SK-N-SH (cell line): ENCODE results near the gene KCNJ8. TPM values are rescaled to one million over a fixed set of nuclear protein-coding genes. Genes with fewer than 3 reads are reported as not detected.

Experiments used
- CTCF ChIA-PET: fragments of 300-600, 350-600 bp; formaldehyde crosslinking; extraction: SDS; loops from one replicate; lab custom pipeline; 2021; lab: Yijun Ruan, JAX
- POLR2A ChIA-PET: fragments of 350-600 bp; sonication (Branson Sonifier 250); formaldehyde crosslinking; extraction: SDS; loops from one replicate; lab custom pipeline; 2020; ENCODE audit warnings: antibody characterized with exemption, inconsistent platforms; lab: Yijun Ruan, JAX
- DNase-seq: peaks from one replicate; pipeline ENCODE4 v3.0.0; 2012
- H2AFZ ChIP-seq: fragments of 200-600 bp; sonication (generic); 2 replicates; pipeline ENCODE4 v1.8.1; 2016; ENCODE audit warnings: antibody characterized with exemption, mild to moderate bottlenecking, low read depth
- H3F3A ChIP-seq: fragments of 200-600 bp; sonication (generic); replicated peaks from 2 replicates; pipeline ENCODE3; 2016; ENCODE audit warnings: antibody characterized with exemption, mild to moderate bottlenecking; ENCODE audit not compliant: insufficient read depth
- H3K27ac ChIP-seq, 2 experiments: fragments of 200-500 bp in 1 of 2; fragments of 200-600 bp in 1 of 2; sonication (Bioruptor generic) in 1 of 2; sonication (generic), shearing (Covaris generic) in 1 of 2; 2 replicates each; pipeline versions ENCODE4 v1.5.1 to v1.6.1; 2014 to 2016; ENCODE audit warnings: low read depth in 2 of 2, inconsistent platforms in 1 of 2, low read length in 1 of 2, mild to moderate bottlenecking in 1 of 2, mixed read lengths in 1 of 2
- H3K27me3 ChIP-seq: fragments of 200-600 bp; sonication (generic), shearing (Covaris generic); 2 replicates; pipeline ENCODE4 v1.6.1; 2016; ENCODE audit warnings: mixed run types; ENCODE audit not compliant: insufficient read depth
- H3K36me3 ChIP-seq, 2 experiments: fragments of 200-500 bp in 1 of 2; fragments of 200-600 bp in 1 of 2; sonication (Bioruptor generic) in 1 of 2; sonication (generic) in 1 of 2; replicated peaks in 1 of 2; 2 replicates each; pipeline versions ENCODE3 to v1.5.1; 2014 to 2016; ENCODE audit warnings: low read length in 1 of 2, mild to moderate bottlenecking in 1 of 2; ENCODE audit not compliant: insufficient read depth in 2 of 2, control insufficient read depth in 1 of 2
- H3K4me1 ChIP-seq, 2 experiments: fragments of 200-500 bp in 1 of 2; fragments of 200-600 bp in 1 of 2; sonication (Bioruptor generic) in 1 of 2; sonication (generic), shearing (Covaris generic) in 1 of 2; 2 replicates each; pipeline versions ENCODE4 v1.5.1 to v1.6.1; 2014 to 2016; ENCODE audit warnings: low read depth in 1 of 2, low read length in 1 of 2, mixed run types in 1 of 2; ENCODE audit not compliant: insufficient read depth in 2 of 2, control insufficient read depth in 1 of 2
- H3K4me2 ChIP-seq: fragments of 200-600 bp; sonication (generic), shearing (Covaris generic); 2 replicates; pipeline ENCODE4 v1.6.1; 2017; ENCODE audit warnings: mixed run types
- H3K4me3 ChIP-seq, 2 experiments: fragments of 200-500 bp in 1 of 2; fragments of 200-600 bp in 1 of 2; sonication (Bioruptor generic) in 1 of 2; sonication (generic), shearing (Covaris generic) in 1 of 2; 2 replicates each; pipeline versions ENCODE4 v1.5.1 to v1.8.1; 2014 to 2016; ENCODE audit warnings: low read depth in 2 of 2, inconsistent platforms in 1 of 2, low read length in 1 of 2, mild to moderate bottlenecking in 1 of 2, mixed read lengths in 1 of 2, moderate library complexity in 1 of 2
- H3K79me2 ChIP-seq: fragments of 200-600 bp; sonication (generic); 2 replicates; pipeline ENCODE4 v1.8.1; 2017; ENCODE audit warnings: mild to moderate bottlenecking; ENCODE audit not compliant: insufficient read depth
- H3K9ac ChIP-seq: fragments of 200-600 bp; sonication (generic); 2 replicates; pipeline ENCODE4 v1.6.1; 2017; ENCODE audit warnings: mixed run types
- H3K9me2 ChIP-seq: fragments of 200-600 bp; sonication (generic); 2 replicates; pipeline ENCODE4 v1.6.1; 2017; ENCODE audit warnings: mixed run types
- H3K9me3 ChIP-seq: fragments of 200-600 bp; sonication (generic); 2 replicates; pipeline ENCODE4 v1.6.1; 2017; ENCODE audit warnings: mixed run types, mild to moderate bottlenecking, moderate library complexity
- H4K20me1 ChIP-seq: fragments of 200-600 bp; sonication (generic); 2 replicates; pipeline ENCODE4 v1.6.1; 2017; ENCODE audit warnings: mild to moderate bottlenecking, mixed run types; ENCODE audit not compliant: insufficient read depth
- CTCF ChIP-seq: fragments of 200-600 bp; sonication (generic); IDR thresholded peaks from 2 replicates; pipeline ENCODE4 v1.6.1; 2017; ENCODE audit warnings: antibody characterized with exemption, mild to moderate bottlenecking, moderate library complexity
- ELF1 ChIP-seq: IDR thresholded peaks from 2 replicates; pipeline ENCODE4 v1.4.0; 2012
- EP300 ChIP-seq, 2 experiments: IDR thresholded peaks; 2 replicates each; pipeline versions ENCODE4 v1.4.0 to v1.6.1; 2012; ENCODE audit warnings: borderline replicate concordance in 1 of 2, low read depth in 1 of 2, low read length in 1 of 2
- FOXJ3 ChIP-seq: sonication (generic); formaldehyde crosslinking; IDR thresholded peaks from 2 replicates; pipeline ENCODE4 v1.5.1; 2020; ENCODE audit warnings: mild to moderate bottlenecking, missing genetic modification reagents
- GABPA ChIP-seq: IDR thresholded peaks from 2 replicates; pipeline ENCODE4 v1.4.0; 2012; ENCODE audit warnings: low read depth, mild to moderate bottlenecking
- GATA2 ChIP-seq: sonication (generic); formaldehyde crosslinking; IDR thresholded peaks from 2 replicates; pipeline ENCODE4 v1.5.0; 2020; ENCODE audit warnings: mild to moderate bottlenecking, missing genetic modification reagents
- IRF3 ChIP-seq: fragments of 150-350 bp; IDR thresholded peaks from 2 replicates; pipeline ENCODE4 v1.6.1; 2016; ENCODE audit warnings: mild to moderate bottlenecking, low read depth, low read length
- JUND ChIP-seq: IDR thresholded peaks from 2 replicates; pipeline ENCODE4 v1.4.0; 2012
- MAX ChIP-seq: IDR thresholded peaks from 2 replicates; pipeline ENCODE4 v1.4.0; 2012; ENCODE audit warnings: low read depth
- NRF1 ChIP-seq: IDR thresholded peaks from 2 replicates; pipeline ENCODE4 v1.6.1; 2012; ENCODE audit warnings: low read depth, mild to moderate bottlenecking, low read length
- RAD21 ChIP-seq: IDR thresholded peaks from 2 replicates; pipeline ENCODE4 v1.6.1; 2012; ENCODE audit warnings: mild to moderate bottlenecking, low read length
- RCOR1 ChIP-seq: fragments of 150-350 bp; IDR thresholded peaks from 2 replicates; pipeline ENCODE4 v1.6.1; 2017; ENCODE audit warnings: antibody characterized with exemption, low read length
- REST ChIP-seq: IDR thresholded peaks from 2 replicates; pipeline ENCODE4 v1.6.1; 2012; ENCODE audit warnings: mild to moderate bottlenecking, low read depth, low read length, moderate library complexity
- RFX5 ChIP-seq: IDR thresholded peaks from 2 replicates; pipeline ENCODE4 v1.6.1; 2012; ENCODE audit warnings: mild to moderate bottlenecking, improper control_type of control experiment, low read length
- SMC3 ChIP-seq: IDR thresholded peaks from 2 replicates; pipeline ENCODE4 v1.6.1; 2012; ENCODE audit warnings: low read depth, low read length, improper control_type of control experiment
- TAF1 ChIP-seq: IDR thresholded peaks from 2 replicates; pipeline ENCODE4 v1.6.1; 2012; ENCODE audit warnings: low read depth, mild to moderate bottlenecking, low read length, moderate library complexity, borderline replicate concordance
- TCF12 ChIP-seq: IDR thresholded peaks from 2 replicates; pipeline ENCODE4 v1.4.0; 2012
- USF2 ChIP-seq: fragments of 150-350 bp; IDR thresholded peaks from 2 replicates; pipeline ENCODE4 v1.6.1; 2017; ENCODE audit warnings: antibody characterized with exemption, low read length, low read depth, borderline replicate concordance
- ZBTB33 ChIP-seq: IDR thresholded peaks from 2 replicates; pipeline ENCODE4 v1.4.0; 2012; ENCODE audit warnings: low read depth, borderline replicate concordance
- WGBS: methylation state at CpG from one replicate; pipeline ENCODE4 v1.1.6; 2017; ENCODE audit warnings: low lambda C conversion rate; 5-methylcytosine and 5-hydroxymethylcytosine counted together
- polyA plus RNA-seq, 3 experiments: library from polyadenylated mRNA; depleted of rRNA; stranded (reverse); fragments of >200 nt; gene quantifications; 2 replicates each; pipeline ENCODE4 v1.2.3, GENCODE V29; 2012

The KCNJ8 gene
- polyA plus RNA-seq, 1 of the 3 experiments (the other 2 are of a cell fraction): 0.15 TPM

GRCh38 chr12:21819678-21820077 lies 45.2 kb upstream of the KCNJ8 start (continued):
- TF ChIP-seq ZBTB33 (no peak), FOXJ3 (CRISPR knock-in tag) (no peak), JUND (no peak), MAX (no peak)

- Histone ChIP-seq H3K27me3 (no peaks in the 10 kb centered on the region), H3K4me1 (no peaks in the 10 kb centered on the region), H3K9ac (no peak overlapping the region)
- CTCF ChIA-PET: no interaction called here
- TF ChIP-seq REST (no peak), ZBTB33 (no peak), SMC3 (no peak), JUND (no peak), USF2 (no peak), RFX5 (no peak), GATA2 (CRISPR knock-in tag) (no peak), ELF1 (no peak), GABPA (no peak), TCF12 (no peak), RAD21 (no peak), NRF1 (no peak), EP300 (IDR thresholded peaks at IDR 0.05; ENCODE audit: borderline replicate concordance in 1 of 2, low read depth in 1 of 2, low read length in 1 of 2) (no peak), CTCF (no peak), RCOR1 (no peak), IRF3 (no peak), TAF1 (no peak)
- TF ChIP-seq, all 33 proteins: peak for 0
- H3K9me2 ChIP-seq: no peaks in the 10 kb centered on the region
- H3K27ac ChIP-seq: no peak overlapping the region
- H3K79me2 ChIP-seq: no peaks in the 10 kb centered on the region
- no peak overlapping the region for H2AFZ ChIP-seq
- POLR2A ChIA-PET: interaction anchor here (0.5 kb wide), 1 partner anchor 1897 kb away, joined by 4 read pairs; no protein-coding TSS in a partner anchor
- H3K36me3 ChIP-seq: no peaks in the 10 kb centered on the region
- H3K9me3 ChIP-seq: no peaks in the 10 kb centered on the region
- no peaks in the 10 kb centered on the region for H3F3A ChIP-seq
- 26% methylated on average over 2 of the region's 2 CpGs for WGBS
- no peak for DNase-seq
- H4K20me1 ChIP-seq: no peaks in the 10 kb centered on the region
- no peak overlapping the region for H3K4me2 ChIP-seq
- H3K4me3 ChIP-seq: no peak overlapping the region
These were observed 44.7 kb upstream of the KCNJ8 start for GRCh38 chr12:21819236-21819635.
